IPS DF 4.7 (cell line): Measurements from ENCODE around the gene GMEB2.
"Not testable (repeated sequence)": the region's sequence is repeated elsewhere in the genome, so short reads cannot be mapped to it uniquely, and the experiment has no call there.

Experiments used
- DNase-seq: peaks from one replicate; pipeline ENCODE4 v3.0.0-alpha.2; 2013; ENCODE audit warnings: low spot score; ENCODE audit errors: extremely low read depth

The GMEB2 gene

DNA sequence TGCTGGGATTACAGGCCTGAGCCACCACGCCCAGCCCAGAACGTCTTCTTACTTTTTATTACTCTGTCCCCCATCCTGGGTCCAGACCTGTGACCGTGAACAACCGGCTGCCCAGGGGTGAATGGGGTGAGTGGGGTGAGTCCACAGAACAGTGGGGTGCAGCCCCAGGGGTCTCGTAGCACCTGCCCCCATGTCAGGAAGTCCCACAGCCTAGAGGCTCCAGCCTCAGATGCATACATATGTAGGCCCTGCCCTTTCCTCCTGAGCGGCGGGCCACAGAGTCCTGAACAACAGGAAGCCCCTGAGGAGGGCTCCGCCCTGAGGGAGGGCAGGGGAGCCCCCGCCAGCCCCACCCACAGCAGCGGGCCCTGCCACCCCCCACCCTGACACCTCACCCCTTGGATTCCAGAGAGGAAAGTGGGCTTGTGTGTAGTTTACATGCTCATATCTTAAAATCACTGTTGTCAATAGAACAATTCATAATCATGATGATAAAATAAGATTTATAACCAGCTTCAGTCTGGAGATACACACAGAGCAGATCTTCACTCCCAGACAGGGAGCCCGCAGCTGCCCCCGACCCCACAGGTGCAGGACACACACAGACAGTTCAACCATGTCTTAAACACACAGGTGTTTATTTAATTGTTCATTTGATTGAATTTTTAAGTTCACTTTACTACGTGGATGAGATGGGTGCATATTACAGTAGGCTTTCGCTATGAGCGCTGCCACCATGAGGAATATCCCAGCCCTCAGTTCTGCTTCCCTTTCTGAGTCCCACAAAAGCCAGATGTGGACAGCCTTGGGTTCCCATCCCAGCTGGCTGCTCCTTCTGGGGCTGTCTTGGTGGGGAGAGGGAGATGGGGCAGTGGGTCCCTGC lies 12.4 kb upstream of the GMEB2 start:
- no peak for DNase-seq

DNA sequence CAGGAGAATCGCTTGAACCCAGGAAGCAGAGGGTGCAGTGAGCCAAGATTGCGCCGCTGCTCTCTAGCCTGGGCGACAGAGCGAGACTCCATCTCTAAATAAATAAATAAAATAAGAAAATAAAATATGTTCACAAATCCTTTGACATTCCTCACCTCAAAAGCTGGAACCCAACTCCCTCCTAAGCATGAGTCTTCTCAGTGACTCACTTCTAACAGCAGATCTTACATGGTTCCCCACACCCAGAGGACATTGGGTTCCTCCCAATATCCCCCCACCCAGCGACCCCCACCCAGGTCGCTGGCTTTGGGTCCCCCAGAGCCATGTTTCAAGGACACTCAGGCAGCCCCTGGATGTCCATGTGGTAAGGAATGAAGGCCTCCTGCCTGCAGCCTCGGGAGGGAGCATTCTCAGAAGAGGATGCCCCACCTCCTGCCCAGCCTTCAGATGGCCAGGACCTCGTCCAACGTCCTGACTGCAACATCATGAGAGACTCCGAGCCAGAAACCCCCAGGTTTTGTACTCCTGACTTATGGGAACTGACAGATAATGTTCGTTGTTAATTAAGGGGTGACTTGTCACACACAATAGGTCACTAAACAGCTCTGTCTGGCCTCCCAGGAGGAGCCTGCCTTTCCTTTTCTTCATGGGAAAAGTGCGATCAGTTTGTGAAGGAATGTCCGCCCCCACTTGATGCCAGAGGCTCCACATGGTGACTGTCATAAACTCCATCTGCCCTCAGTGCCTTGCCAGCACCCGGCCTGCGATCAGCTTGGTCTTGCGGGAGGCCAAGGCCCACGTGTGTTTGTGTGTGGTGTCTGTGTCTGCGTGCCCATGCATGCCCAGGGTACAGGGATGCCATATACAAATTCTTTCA lies 10.1 kb upstream of the GMEB2 start:
- no peak for DNase-seq

DNA sequence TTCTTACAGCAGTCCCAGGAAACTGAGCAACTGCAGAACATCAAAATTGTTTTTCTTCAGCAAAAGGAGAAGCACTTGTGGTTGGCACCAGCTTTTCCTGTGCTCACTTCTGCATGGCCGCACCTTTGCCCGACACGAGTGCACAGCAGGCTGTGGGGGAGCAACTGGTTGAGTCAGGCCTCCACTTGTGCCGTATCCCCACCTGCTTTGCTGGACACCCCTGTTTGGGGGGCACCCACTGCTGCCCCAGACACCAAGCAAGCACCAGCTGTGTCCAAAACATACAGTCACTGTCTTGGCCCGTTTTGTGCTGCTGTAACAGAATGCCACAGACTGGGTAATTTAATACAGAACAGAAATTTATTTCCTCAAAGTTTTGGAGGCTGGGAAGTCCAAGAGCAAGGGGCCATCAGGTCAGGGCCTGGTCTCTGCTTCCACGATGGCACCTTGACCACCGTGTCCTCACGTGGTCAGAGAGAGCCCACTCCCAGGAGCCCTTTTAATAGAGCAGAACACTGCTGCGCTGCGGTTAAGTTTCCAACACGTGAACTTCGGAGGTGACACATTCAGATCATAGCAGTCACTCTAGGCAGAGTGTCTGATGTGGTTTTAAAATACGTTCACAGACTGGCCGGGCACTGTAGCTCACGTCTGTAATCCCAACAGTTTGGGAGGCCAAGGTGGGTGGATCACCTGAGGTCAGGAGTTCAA lies 8.7 kb upstream of the GMEB2 start:
- DNase-seq, result no peak

DNA sequence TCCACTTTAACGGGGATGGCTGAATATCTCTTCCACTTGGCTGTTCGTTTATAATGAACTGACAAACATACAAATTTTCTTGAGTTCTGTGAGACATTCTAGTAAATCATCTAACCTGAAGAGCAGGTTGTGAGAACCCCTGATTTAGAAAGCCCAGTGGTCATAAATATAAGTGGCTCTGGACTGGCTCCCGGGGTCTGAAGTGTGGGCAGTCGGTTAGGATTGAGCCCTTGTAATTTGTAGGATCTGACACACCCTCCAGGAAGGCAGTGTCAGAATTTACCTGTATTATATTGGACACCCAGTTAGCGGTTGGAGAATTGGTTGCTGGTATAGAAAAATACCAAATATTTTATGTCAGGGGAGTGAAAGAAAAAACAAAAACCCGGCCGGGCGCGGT lies 6.8 kb upstream of the GMEB2 start:
- DNase-seq, result no peak

DNA sequence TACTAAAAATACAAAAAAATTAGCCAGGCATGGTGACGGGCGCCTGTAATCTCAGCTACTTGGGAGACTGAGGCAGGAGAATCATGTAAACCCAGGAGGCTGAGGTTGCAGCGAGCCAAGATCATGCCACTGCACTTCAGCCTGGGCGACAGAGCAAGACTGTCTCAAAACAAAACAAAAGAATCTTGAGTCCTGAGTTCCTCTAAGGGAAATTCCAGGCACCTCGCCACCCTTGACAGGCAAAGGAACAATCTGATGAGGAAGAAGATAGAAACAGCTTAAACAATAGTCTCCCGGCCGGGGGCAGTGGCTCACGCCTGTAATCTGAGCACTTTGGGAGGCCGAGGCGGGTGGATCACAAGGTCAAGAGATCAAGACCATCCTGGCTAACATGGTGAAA lies 4.5 kb upstream of the GMEB2 start:
- DNase-seq, result not testable (repeated sequence)

DNA sequence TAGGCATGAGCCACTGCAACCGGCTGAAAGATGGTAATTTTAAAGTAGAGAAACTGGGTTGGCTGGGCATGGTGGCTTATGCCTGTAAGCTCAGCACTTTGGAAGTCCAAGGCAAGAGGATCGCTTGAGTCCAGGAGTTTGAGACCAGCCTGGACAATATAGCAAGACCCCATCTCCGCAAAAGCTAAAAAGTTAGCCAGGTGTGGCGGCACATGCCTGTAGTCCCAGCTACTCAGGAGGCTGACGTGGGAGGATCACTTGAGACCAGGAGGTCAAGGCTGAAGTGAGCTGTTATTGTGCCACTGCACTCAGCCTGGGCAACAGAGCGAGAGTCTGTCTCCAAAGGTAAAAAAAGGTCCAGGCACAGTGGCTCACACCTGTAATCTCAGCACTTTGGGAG lies 4.1 kb upstream of the GMEB2 start:
- not testable (repeated sequence) for DNase-seq

DNA sequence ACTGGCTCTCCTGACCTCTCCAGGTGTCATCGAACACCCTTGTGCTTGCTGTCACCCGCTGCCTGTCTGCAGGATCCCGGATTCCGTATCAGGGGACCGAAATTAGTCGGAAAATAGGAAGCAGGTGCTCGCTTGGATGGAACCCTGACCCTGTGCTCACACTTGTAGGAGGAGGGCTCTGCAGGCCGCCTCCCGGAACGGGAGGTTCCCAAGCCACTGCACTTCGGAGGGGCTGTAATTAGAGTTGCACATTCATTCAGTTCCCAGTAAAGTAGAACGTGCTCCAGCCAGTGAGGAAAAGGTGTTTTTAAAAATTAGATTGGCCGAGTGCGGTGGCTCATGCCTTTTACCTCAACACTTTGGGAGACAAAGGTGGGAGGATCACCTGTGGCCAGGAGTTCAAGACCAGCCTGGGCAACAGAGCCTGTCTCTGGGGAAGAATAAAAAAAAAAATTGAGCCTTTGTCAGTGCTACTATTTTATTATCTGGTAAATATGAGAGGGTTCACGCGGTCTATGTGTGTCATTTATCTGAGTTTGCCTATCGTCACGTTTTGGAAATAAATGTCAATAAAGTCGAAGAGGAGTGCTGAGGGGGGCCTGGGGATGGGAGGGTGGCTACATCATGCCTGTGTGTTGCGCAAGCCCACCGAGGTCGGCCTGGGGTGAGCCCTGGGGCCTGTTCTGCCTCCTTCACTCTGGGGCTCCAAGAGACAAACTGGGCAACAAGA lies 1.5 kb upstream of the GMEB2 start:
- DNase-seq, result no peak

DNA sequence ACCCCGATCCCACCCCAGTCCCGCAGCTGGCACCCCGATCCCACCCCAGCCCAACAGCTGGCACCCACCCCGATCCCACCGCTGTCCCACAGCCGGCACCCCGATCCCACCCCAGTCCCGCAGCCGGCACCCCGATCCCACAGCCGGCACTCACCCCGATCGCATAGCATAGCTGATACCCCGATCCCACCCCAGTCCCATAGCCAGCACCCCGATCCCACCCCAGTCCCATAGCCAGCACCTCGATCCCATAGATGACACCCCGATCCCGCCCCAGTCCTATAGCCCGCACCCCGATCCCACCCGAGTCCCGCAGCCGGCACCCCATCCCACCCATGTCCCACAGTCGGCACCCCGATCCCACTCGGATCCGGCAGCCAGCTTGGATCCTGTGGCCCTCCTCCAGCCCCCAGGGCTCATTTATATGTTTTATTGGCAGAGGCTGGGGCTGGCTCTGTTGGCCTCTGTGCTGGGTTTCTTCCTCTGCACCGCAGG lies 897 bp upstream of the GMEB2 start:
- no peak for DNase-seq

DNA sequence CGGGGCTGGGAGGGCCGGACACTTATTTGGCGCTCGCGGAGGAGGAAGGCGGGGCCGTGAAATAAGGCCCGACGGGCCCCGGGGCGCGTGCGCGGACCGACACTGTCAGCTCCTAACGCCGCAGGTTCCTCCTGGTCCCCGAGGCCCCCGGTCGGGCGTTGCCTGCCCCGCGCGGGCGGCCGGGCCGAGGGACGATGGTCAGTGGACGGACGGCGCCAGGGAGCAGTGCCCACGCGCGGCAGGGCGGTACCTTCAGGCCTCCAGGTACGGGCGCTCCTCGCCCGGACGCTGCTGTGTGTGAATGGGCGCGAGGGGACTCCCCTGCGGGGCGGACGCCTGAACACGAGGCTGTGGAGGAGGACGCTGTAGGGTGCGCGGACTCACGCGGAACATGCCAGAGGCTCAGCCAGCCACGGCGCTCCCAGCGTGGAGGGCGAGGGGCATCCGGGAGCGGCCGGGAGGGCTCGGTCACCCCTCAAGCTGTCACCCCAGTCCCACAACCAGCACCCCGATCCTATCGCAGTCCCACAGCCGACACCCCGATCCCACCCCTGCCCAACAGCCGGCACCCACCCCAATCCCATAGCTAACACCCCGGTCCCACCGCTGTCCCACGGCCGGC lies 339 bp upstream of the GMEB2 start:
- DNase-seq, result no peak

DNA sequence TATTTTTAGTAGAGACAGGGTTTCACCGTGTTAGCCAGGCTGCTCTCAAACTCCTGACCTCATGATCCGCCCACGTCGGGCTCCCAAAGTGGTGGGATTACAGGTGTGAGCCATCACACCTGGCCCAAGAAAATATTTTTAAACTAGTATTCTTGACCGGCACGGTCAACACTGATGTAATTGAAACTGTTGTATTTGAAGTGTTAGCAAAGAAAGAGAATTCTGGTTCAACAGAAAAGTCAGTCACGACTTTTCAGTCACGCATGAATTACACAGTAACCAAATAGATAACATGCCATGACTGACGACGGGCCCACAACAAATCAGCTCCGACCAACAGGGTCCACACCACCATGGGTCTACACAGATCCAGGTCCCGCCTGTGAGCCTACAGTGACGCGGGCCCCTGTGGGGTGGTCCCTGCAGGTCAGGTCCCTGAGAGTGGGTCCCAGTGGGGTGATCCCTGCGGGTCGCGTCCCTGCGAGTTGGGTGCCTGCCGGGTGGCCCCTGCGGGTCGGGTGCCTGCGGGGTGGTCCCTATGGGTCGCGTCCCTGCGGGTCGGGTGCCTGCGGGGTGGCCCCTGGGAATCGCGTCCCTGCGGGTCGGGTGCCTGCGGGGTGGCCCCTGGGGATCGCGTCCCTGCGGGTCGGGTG lies 1.0 kb downstream of the GMEB2 start:
- no peak for DNase-seq

DNA sequence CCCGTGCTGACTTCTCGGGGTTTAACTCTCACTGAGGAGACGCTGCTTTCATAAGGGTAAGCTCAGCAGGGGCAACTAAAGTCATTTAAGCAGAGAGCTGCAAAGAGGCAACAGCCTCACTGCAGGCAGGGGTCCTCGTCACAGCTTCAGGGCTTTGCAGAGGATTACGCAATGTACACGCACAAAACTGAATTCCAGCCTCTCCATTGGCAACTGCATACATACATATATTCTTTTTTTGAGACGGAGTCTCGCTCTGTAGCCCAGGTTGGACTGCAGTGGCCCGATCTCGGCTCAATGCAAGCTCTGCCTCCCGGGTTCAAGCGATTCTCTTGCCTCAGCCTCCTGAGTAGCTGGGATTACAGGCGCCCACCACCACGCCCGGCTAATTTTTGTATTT lies 2.4 kb downstream of the GMEB2 start:
- no peak for DNase-seq

DNA sequence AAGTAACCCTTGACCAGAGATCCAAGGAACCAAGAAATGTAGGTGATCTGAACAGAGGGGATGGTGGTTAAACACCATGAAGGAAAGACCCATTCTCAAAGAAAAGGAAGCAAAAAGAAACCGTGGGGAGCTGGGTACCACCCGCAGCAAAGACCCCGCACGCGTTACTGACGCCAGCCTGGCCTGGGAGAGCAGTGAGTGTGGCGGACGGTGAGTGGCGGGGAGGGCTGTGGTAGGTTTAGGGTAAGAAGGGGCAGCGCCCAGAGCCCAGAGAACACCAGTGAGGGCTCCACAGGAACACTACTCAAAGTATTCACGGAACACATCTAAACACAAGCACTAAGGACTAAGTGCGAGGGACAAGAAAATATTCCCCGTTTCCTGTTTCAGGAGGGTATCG lies 4.2 kb downstream of the GMEB2 start:
- no peak for DNase-seq

DNA sequence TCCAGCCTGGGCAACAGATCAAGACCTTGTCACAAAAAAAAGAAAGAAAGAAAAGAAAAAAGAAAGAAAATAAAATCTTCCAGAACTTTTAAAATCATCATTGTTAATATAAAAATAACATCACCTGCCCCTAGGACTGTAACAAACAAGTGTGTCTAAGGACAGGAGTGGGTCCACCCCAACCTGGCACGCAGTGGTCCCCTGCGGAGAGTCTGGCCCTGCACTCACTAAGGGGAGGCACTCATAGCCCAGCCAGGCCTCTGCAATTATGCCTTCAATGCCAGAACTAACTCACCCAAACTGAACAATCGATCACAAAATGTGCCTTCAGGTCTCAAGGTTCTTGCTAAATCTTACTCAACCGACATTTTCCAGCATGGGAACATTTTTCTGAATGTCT lies 4.8 kb downstream of the GMEB2 start:
- no peak for DNase-seq

DNA sequence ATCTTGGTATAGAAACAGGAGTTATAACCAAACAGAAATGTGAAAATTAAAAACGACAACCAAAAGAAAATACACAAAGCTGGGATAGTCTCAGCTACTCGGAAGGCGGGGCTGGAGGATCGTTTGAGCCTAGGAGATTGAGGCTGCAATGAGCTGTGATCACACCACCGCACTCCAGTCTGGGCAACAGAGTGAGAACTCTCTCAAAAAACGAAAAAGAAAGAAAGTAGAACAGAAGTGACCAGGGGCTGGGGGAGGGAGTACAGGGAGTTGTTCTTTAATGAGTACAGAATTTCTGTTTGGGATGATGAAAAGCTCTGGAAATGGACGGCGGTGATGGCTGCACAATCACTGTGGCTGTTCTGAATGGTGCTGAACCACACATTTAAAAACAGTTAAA lies 5.9 kb downstream of the GMEB2 start:
- DNase-seq, result no peak

DNA sequence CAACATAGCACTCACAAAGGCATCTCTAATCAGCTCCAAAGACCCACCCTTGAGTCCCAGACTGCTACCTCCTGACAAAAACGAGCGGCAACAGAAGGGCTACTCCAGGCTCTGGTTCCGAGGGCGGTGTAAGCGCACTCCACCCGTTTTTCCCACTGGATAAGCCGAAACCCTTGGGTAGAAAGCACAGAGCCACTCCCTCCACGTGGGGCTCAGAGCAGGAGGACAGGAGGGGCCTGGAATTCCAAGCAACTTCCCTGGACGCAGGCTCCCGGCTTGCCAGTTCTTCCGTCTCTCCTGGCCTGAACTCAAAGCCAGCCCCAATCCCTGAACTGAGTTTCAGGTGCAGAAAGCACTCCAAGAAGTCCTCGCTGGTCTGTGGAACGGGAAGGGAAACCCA lies 7.4 kb downstream of the GMEB2 start:
- no peak for DNase-seq

DNA sequence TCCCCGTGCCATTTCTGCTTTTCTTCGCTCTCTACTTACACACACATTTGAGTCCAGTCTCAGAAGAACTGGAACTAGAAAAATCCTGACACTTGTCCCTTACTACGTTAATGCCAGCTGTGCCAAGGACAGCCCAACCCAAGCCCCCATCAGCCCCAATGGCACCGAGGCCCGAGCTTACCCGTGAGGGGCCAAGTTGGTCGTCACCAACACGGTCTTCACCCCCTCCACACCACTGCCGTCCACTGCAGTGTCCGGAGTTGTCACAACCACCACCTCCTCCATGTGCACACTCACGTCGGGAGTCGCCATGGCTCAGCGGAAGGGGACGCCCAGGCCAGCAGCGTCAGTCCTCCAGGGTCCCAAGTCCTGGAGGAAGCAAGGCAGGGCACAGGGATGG lies 7.8 kb downstream of the GMEB2 start:
- DNase-seq, result no peak

DNA sequence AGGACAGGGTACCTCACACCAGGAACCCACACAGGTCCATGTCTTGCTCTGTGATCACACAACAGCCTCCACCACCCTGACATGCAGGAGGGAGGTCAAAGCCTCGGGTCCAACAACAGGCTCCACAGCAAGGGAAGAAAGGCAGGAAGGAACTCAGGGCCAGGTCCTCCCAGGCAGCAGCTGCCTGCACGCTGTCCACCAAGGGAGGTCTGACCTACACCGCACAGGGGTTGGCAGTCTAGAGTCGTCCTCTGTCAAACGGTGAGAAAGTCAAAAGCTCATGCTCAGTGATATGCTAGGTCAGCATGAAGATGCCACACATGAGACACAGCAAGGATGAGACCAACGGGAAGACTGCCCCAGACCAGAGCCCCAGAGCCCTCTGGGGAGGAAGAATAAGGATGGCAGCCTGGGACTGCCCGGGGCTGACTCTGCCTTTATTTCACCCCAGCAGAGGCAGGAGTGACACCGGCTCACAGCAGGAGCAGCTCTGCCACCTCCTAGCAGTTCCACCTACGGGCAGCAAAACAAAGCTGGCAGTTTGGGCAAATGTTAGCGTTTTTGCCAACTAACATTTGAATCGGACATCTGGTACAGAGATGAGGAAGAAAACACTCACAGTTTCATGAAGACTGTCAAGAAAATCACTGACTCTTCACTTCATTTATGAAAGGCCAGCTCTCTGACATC lies 8.5 kb downstream of the GMEB2 start:
- no peak for DNase-seq

DNA sequence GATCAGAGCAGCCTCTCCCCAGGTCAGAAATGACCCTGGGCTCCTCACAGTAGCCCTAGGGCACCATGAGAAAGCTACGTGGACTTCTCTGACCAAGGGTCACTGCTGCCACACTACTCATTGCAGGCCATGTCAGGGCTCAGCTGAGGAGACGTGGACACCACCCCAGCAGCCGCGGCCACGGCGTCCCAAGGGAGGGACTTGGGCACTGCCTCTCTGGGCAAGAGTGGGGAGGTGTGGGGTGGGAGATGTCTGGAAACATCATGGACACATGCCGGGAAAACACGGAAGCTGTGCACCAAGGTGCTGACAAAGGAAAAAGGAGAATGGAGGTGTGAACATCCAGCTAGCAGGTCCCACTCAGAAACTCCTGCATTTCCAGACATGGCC lies 9.0 kb downstream of the GMEB2 start:
- DNase-seq, result no peak

DNA sequence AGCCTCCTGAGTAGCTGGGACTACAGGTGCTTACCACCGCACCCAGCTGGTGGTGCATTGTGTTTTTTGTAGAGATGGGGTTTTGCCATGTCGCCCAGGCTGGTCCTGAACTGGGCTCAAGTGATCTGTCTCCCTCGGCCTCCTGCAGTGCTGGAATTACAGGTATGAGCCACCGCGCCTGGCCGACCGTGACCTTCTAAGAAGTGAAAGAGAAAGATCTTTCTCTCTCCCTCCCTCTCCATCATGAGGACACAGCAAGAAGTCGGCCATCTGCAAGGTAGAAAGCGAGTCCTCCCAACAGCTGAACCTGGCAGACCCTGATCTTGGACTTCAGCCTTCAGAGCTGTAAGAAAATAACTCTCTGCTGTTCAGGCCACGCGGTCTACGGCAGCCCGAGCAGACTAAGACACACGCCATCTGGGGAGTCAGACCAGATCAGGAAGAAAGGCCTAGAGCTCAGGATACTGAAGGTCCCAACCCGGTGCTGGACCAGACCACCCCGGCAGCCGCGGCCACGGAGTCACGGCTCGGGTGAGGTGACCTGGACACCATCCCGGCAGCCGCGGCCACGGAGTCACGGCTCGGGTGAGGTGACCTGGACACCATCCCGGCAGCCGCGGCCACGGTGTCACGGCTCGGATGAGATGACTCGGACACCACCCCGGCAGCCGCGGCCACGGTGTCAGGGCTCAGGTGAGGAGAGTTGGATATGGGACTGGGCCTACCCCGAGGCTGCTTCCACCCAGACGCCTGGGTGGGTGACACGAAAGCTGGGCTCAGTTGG lies 9.6 kb downstream of the GMEB2 start:
- no peak for DNase-seq
